ENCODE results near the gene PSMG1. TPM values are rescaled to one million over a fixed set of nuclear protein-coding genes. Genes with fewer than 3 reads are reported as not detected.
A peak's percentile ranks its signal among the peaks of the same experiment; 100 is the strongest.

PSMG1 gene
- polyA plus RNA-seq, 1 of the 3 experiments (the other 2 are of a cell fraction): 39.6 TPM

GRCh38 chr21:39125752-39126485 is 57.3 kb downstream of the PSMG1 start:
- H3K9me3 ChIP-seq: no peaks in the 10 kb centered on the region
- TF ChIP-seq IRF3 (IDR thresholded peaks at IDR 0.05; ENCODE audit: low read depth, low read length) (no peak), RAD21 (IDR thresholded peaks at IDR 0.05; ENCODE audit: low read length) (peak; percentile 93), CTCF (IDR thresholded peaks at IDR 0.05) (peak; percentile 72), SMC3 (IDR thresholded peaks at IDR 0.05; ENCODE audit: low read depth, low read length) (peak; percentile 86), TAF1 (IDR thresholded peaks at IDR 0.05; ENCODE audit: borderline replicate concordance, low read depth, low read length) (no peak), NFIC (IDR thresholded peaks at IDR 0.05; ENCODE audit: borderline replicate concordance) (no peak), RXRA (IDR thresholded peaks at IDR 0.05; ENCODE audit: borderline replicate concordance, low read depth) (no peak), MAX (IDR thresholded peaks at IDR 0.05; ENCODE audit: low read depth) (no peak)
- H2AFZ ChIP-seq (ENCODE audit: low read depth): no peak overlapping the region
- H3F3A ChIP-seq (replicated peaks; ENCODE audit: insufficient read depth): no peaks in the 10 kb centered on the region
- peaks cover 0 to 8% of the 10 kb centered on the region in 2 experiments; a peak in 1 of 4 replicates for H3K4me1 ChIP-seq (ENCODE audit: control insufficient read depth in 1 of 2, insufficient read depth in 2 of 2, low read depth in 1 of 2, low read length in 1 of 2)
- H3K27me3 ChIP-seq (ENCODE audit: insufficient read depth): no peaks in the 10 kb centered on the region
- no peaks in the 10 kb centered on the region for H3K36me3 ChIP-seq (replicated peaks in 1 of 2; ENCODE audit: control insufficient read depth in 1 of 2, insufficient read depth in 2 of 2, low read length in 1 of 2)
- H3K79me2 ChIP-seq (ENCODE audit: insufficient read depth): no peaks in the 10 kb centered on the region
- H3K27ac ChIP-seq (ENCODE audit: low read depth in 2 of 2, low read length in 1 of 2): no peak overlapping the region
- no peaks in the 10 kb centered on the region for H3K9me2 ChIP-seq
- ChIA-PET POLR2A (interaction anchor here (1.4 to 1.5 kb wide), 3 partner anchors 136 to 320 kb away, joined by 3 to 5 read pairs (median 4); partner anchors contain the start of gene ETS2), CTCF (interaction anchor here (0.5 to 2.8 kb wide), 54 partner anchors 8 to 464 kb away, joined by 3 to 42 read pairs (median 4); partner anchors contain the start of gene ETS2)
- no peak overlapping the region for H3K4me3 ChIP-seq (ENCODE audit: low read depth in 2 of 2, low read length in 1 of 2)
- 24% methylated on average over 5 of the region's 7 CpGs for WGBS (ENCODE audit: low lambda C conversion rate)
- H3K4me2 ChIP-seq: no peak overlapping the region
- H3K9ac ChIP-seq: no peak overlapping the region
- DNase-seq: peak; percentile 70
- no peaks in the 10 kb centered on the region for H4K20me1 ChIP-seq (ENCODE audit: insufficient read depth)

Other genes starting within 250 kb of the PSMG1 start
- 7.9 and 9.1 TPM in 2 replicates for gene BRWD1, start 130.2 kb upstream of the PSMG1 start, polyA plus RNA-seq (2012; rRNA removed)
- gene HMGN1, start 165.6 kb upstream of the PSMG1 start, polyA plus RNA-seq (2012; rRNA removed): 203 and 219 TPM in 2 replicates

Data from SK-N-SH (cell line).